Measurements from ENCODE around the gene AGMO. TPM values are rescaled to one million over a fixed set of nuclear protein-coding genes. Genes with fewer than 3 reads are reported as not detected.

Gene AGMO
- total and polyA plus RNA-seq, 2 donors (not counting 1 experiment from before 2014, with no cell fraction given): not detected

GRCh38 chr7:15158141-15158810 lies 403.5 kb downstream of the AGMO start:
- Histone ChIP-seq H3K4me3 (ENCODE audit: control extremely low read depth in 1 of 5, extremely low read depth in 1 of 5, insufficient read depth in 1 of 5, low read depth in 2 of 5, low read length in 4 of 5) (no peak overlapping the region), H3K9me3 (ENCODE audit: control extremely low read depth in 1 of 3, control insufficient read depth in 2 of 3, insufficient read depth in 1 of 3, low read length in 2 of 3) (no peaks in the 10 kb centered on the region), H3K36me3 (replicated peaks in 1 of 2; ENCODE audit: control extremely low read depth in 1 of 2, control insufficient read depth in 1 of 2, extremely low read depth in 1 of 2, insufficient read depth in 2 of 2, low read length in 1 of 2) (no peaks in the 10 kb centered on the region), H4K20me1 (ENCODE audit: control insufficient read depth, insufficient read depth, low read length, poor library complexity, severe bottlenecking) (no peaks in the 10 kb centered on the region), H3K9ac (ENCODE audit: low read length) (no peak overlapping the region), H3K27ac (ENCODE audit: low read length in 2 of 2) (no peak overlapping the region), H3K4me1 (ENCODE audit: control insufficient read depth in 2 of 2, insufficient read depth in 2 of 2, low read length in 2 of 2) (no peaks in the 10 kb centered on the region), H2AFZ (ENCODE audit: insufficient read depth, low read depth, low read length, poor library complexity, severe bottlenecking) (no peak overlapping the region), H3K4me2 (replicated peaks; ENCODE audit: low read depth, low read length, poor library complexity, severe bottlenecking) (no peak overlapping the region), H3K79me2 (ENCODE audit: control insufficient read depth, insufficient read depth, low read length) (no peaks in the 10 kb centered on the region), H3K27me3 (replicated peaks in 1 of 4; ENCODE audit: control extremely low read depth in 1 of 4, control insufficient read depth in 3 of 4, insufficient read depth in 4 of 4, low read length in 3 of 4) (no peaks in the 10 kb centered on the region)
- TF ChIP-seq EZH2 (IDR thresholded peaks at IDR 0.05; ENCODE audit: borderline replicate concordance, insufficient read depth, low read depth, low read length, poor library complexity, severe bottlenecking) (no peak), CTCF (IDR thresholded peaks at IDR 0.05) (no peak)
- H3K4me3 Mint-ChIP-seq: no peak overlapping the region
- H3K4me1 Mint-ChIP-seq: no peaks in the 10 kb centered on the region
- H3K27ac Mint-ChIP-seq: no peak overlapping the region
- DNase-seq (no peak), ATAC-seq (ENCODE audit: low read depth) (no peak)
- WGBS (ENCODE audit: insufficient coverage): no CpG with 5 or more reads among the region's 3 CpGs
- CTCF ChIA-PET: no interaction called here
- H3K27me3 Mint-ChIP-seq: no peaks in the 10 kb centered on the region
- peaks cover 3% of the 10 kb centered on the region for H3K9me3 Mint-ChIP-seq (ENCODE audit: insufficient read depth)
- intact Hi-C loops (cut with micrococcal nuclease): no loop called here
- POLR2A ChIA-PET: no interaction called here

Other genes with a start within 250 kb of the AGMO start
- not detected in 2 replicates for gene MEOX2, start 124.7 kb upstream of the AGMO start, total RNA-seq
- not detected in 2 replicates for gene MEOX2, start 124.7 kb upstream of the AGMO start, polyA plus RNA-seq

Data from B cell (primary cell).